Stomach (tissue), 9 donors: Measurements from ENCODE around the gene MRPL3. TPM values are rescaled to one million over a fixed set of nuclear protein-coding genes. Genes with fewer than 3 reads are reported as not detected.

ENCODE experiments used
- DNase-seq, 2 donors: peaks; one replicate each; pipeline versions ENCODE4 v3.0.0 to v3.0.0-alpha.2; 2013 to 2019
- H3K27ac ChIP-seq, 5 donors: fragments of 200-600 bp in 4 of 5; sonication (generic) in 4 of 5; one replicate each; pipeline ENCODE4 v1.5.1; 2013 to 2019; ENCODE audit warnings: mild to moderate bottlenecking in 1 of 5, moderate library complexity in 1 of 5
- H3K27me3 ChIP-seq, 3 donors: fragments of 200-600 bp; sonication (generic); one replicate each; pipeline ENCODE4 v1.5.1; 2017 to 2019; ENCODE audit warnings: mixed run types in 1 of 3
- H3K36me3 ChIP-seq, 4 donors: fragments of 200-600 bp; sonication (generic); 1 replicate in 3 of 4; 2 replicates in 1 of 4; pipeline ENCODE4 v1.5.1; 2016 to 2019
- H3K4me1 ChIP-seq, 4 donors: fragments of 200-600 bp; sonication (generic); one replicate each; pipeline ENCODE4 v1.5.1; 2016 to 2019
- H3K4me3 ChIP-seq, 4 donors: fragments of 200-600 bp; sonication (generic) in 3 of 4; one replicate each; pipeline ENCODE4 v1.5.1; 2016 to 2019; ENCODE audit warnings: mild to moderate bottlenecking in 1 of 4
- H3K9me3 ChIP-seq, 4 donors: fragments of 200-600 bp; sonication (generic); one replicate each; pipeline ENCODE4 v1.5.1; 2016 to 2019
- CTCF ChIP-seq, 7 experiments: fragments of 450-650 bp in 4 of 7; fragments of 200-600 bp in 3 of 7; sonication (generic) in 3 of 7; IDR thresholded peaks; one replicate each; pipeline ENCODE4 v1.5.1; 2016 to 2019; ENCODE audit warnings: antibody characterized with exemption in 7 of 7, control low read depth in 2 of 7, mild to moderate bottlenecking in 1 of 7
- EP300 ChIP-seq: sonication (generic); formaldehyde crosslinking; IDR thresholded peaks from one replicate; pipeline ENCODE4 v1.6.1; 2017; ENCODE audit warnings: antibody characterized with exemption
- POLR2A ChIP-seq, 4 donors: fragments of 450-650 bp; IDR thresholded peaks; one replicate each; pipeline ENCODE4 v1.6.1; 2016; ENCODE audit warnings: antibody characterized with exemption in 4 of 4, control low read depth in 2 of 4, mild to moderate bottlenecking in 1 of 4, moderate library complexity in 1 of 4
- POLR2AphosphoS5 ChIP-seq, 3 donors: sonication (generic); formaldehyde crosslinking; IDR thresholded peaks; one replicate each; pipeline ENCODE4 v1.6.1; 2016; ENCODE audit warnings: antibody characterized with exemption in 3 of 3
- WGBS, 5 donors: extraction: QIAGEN DNeasy Blood & Tissue Kit in 3 of 5; methylation state at CpG; one replicate each; pipeline versions ENCODE4 v1.1.5 to v1.1.7; 2013 to 2018; 5-methylcytosine and 5-hydroxymethylcytosine counted together
- intact Hi-C: fragments of 100-400 bp; cut with DNase I; formaldehyde crosslinking; loops from one replicate; pipeline ENCODE4 v1.15.1; 2023; ENCODE audit warnings: low total_unique reads
- polyA plus RNA-seq, 3 donors: library from polyadenylated mRNA; stranded (reverse); fragments of 200-250 nt; gene quantifications; one replicate each; pipeline ENCODE4 v1.2.3, GENCODE V29; 2013
- total RNA-seq, 5 donors: library from RNA; depleted of rRNA; stranded (reverse); fragments of >200 nt; gene quantifications; one replicate each; pipeline versions ENCODE4 v1.1.0 to v1.2.3, GENCODE V29; 2014 to 2016
- donor health status: healthy with polysubstance abuse.
- donor health status: Bipolar disorder and iron deficiency.
- donor health status: healthy.

MRPL3 gene
- total and polyA plus RNA-seq, 8 donors: 12.8 to 99.0 (median 63.2) TPM

GRCh38 chr3:131549340-131549739, 46.6 kb upstream of the MRPL3 start:
- no peak for DNase-seq
- 85 to 91% (median 88%) methylated on average over 1 of the region's 1 CpG for WGBS, 5 donors
- Histone ChIP-seq H3K36me3 (no peaks in the 10 kb centered on the region), H3K27ac (no peak overlapping the region), H3K4me3 (no peak overlapping the region), H3K27me3 (no peaks in the 10 kb centered on the region), H3K4me1 (no peaks in the 10 kb centered on the region), H3K9me3 (no peaks in the 10 kb centered on the region)
- TF ChIP-seq POLR2AphosphoS5 (IDR thresholded peaks at IDR 0.05) (no peak), POLR2A (IDR thresholded peaks at IDR 0.05) (no peak), EP300 (no peak), CTCF (IDR thresholded peaks at IDR 0.05) (no peak)
- intact Hi-C loops: no loop called here

DNA sequence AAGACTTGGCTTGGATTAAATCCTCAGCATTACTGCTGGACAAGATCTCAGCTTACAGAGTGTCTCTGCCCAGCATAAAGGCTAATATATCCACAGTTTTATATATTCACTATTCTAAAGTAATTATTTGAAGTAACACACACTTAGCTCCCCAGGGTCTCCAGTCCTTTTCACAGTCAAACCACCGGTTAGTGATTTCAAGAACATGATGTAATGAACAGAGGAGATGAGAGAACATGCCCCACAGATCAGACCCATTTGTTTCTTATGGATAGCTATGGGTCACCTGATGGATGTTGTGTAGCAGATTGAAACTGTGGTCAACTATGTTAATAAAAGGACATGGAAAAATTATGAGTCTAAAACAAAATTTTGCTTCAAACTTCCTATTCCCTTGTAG, 44.8 kb upstream of the MRPL3 start:
- TF ChIP-seq EP300 (no peak), POLR2AphosphoS5 (IDR thresholded peaks at IDR 0.05) (no peak), POLR2A (IDR thresholded peaks at IDR 0.05) (no peak), CTCF (IDR thresholded peaks at IDR 0.05) (no peak)
- Histone ChIP-seq H3K36me3 (no peaks in the 10 kb centered on the region), H3K4me3 (no peak overlapping the region), H3K27ac (no peak overlapping the region), H3K9me3 (no peaks in the 10 kb centered on the region), H3K4me1 (peaks cover 0 to 9% (median 3%) of the 10 kb centered on the region in 4 donors), H3K27me3 (no peaks in the 10 kb centered on the region)
- intact Hi-C loops: no loop called here
- no peak for DNase-seq
- WGBS, 5 donors: 76 to 93% (median 87%) methylated on average over 1 of the region's 1 CpG

DNA sequence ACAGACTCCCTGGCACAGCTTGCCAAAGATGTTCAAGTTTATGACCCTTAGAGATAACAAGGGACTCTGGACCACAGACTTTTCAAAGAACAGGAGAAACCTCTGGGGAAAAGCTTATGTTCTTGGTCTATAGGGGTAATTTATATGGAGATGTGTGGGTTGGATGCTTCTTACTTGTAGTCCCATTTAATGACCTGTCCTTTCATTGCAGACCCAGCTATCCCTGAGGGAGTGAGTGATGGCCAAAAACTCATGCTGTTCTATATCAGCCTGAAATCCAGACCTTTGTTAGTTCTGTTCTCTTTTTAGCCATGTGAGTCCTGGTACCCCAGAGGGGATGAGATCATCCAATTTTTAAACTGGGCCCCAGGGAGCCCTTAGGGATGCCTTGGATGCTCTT, 43.7 kb upstream of the MRPL3 start:
- intact Hi-C loops: no loop called here
- DNase-seq: no peak
- Histone ChIP-seq H3K27ac (no peak overlapping the region), H3K27me3 (no peaks in the 10 kb centered on the region), H3K4me3 (no peak overlapping the region), H3K4me1 (peaks cover 0 to 9% (median 3%) of the 10 kb centered on the region in 4 donors), H3K36me3 (no peaks in the 10 kb centered on the region), H3K9me3 (no peaks in the 10 kb centered on the region)
- TF ChIP-seq POLR2A (IDR thresholded peaks at IDR 0.05) (no peak), CTCF (IDR thresholded peaks at IDR 0.05) (no peak), EP300 (no peak), POLR2AphosphoS5 (IDR thresholded peaks at IDR 0.05) (no peak)

GRCh38 chr3:131544557-131544956, 41.8 kb upstream of the MRPL3 start:
- Histone ChIP-seq H3K4me3 (no peak overlapping the region), H3K36me3 (no peaks in the 10 kb centered on the region), H3K4me1 (peaks cover 0 to 9% (median 3%) of the 10 kb centered on the region in 4 donors), H3K27ac (no peak overlapping the region), H3K9me3 (no peaks in the 10 kb centered on the region), H3K27me3 (no peaks in the 10 kb centered on the region)
- DNase-seq: no peak
- intact Hi-C loops: no loop called here
- no peak for TF ChIP-seq CTCF (IDR thresholded peaks at IDR 0.05)
- no peak for TF ChIP-seq EP300
- no peak for TF ChIP-seq POLR2A (IDR thresholded peaks at IDR 0.05)
- no peak for TF ChIP-seq POLR2AphosphoS5 (IDR thresholded peaks at IDR 0.05)
- 62 to 89% (median 78%) methylated on average over 2 of the region's 2 CpGs for WGBS, 5 donors
